ENCODE measurements around the gene TEKT1.

- no peak for TF ChIP-seq EP300 (IDR thresholded peaks at IDR 0.05)
- no peak for TF ChIP-seq JUN (IDR thresholded peaks at IDR 0.05)
These were observed 78.5 kb downstream of the TEKT1 start for GRCh38 chr17:6753006-6753445.

Measured in A549 (cell line).